ENCODE results near the gene DCC. TPM values are rescaled to one million over a fixed set of nuclear protein-coding genes. Genes with fewer than 3 reads are reported as not detected.

Gene DCC
- polyA plus RNA-seq, 1 of the 3 experiments (the other 2 are of a cell fraction), result 0.20 TPM

GRCh38 chr18:52875725-52876124 is 535.7 kb downstream of the DCC start:
- POLR2A ChIA-PET, result no interaction called here
- 23% methylated on average over 5 of the region's 5 CpGs for WGBS (ENCODE audit: low lambda C conversion rate)
- Histone ChIP-seq H3K27me3 (ENCODE audit: insufficient read depth) (no peaks in the 10 kb centered on the region), H3K4me1 (ENCODE audit: control insufficient read depth in 1 of 2, insufficient read depth in 2 of 2, low read depth in 1 of 2, low read length in 1 of 2) (no peaks in the 10 kb centered on the region; a peak in 1 of 4 replicates), H3K27ac (ENCODE audit: low read depth in 2 of 2, low read length in 1 of 2) (no peak overlapping the region), H4K20me1 (ENCODE audit: insufficient read depth) (no peaks in the 10 kb centered on the region), H3K9me3 (no peaks in the 10 kb centered on the region), H3K9ac (no peak overlapping the region), H3K79me2 (ENCODE audit: insufficient read depth) (no peaks in the 10 kb centered on the region), H3K9me2 (no peaks in the 10 kb centered on the region), H2AFZ (ENCODE audit: low read depth) (no peak overlapping the region), H3K36me3 (replicated peaks in 1 of 2; ENCODE audit: control insufficient read depth in 1 of 2, insufficient read depth in 2 of 2, low read length in 1 of 2) (no peaks in the 10 kb centered on the region), H3F3A (replicated peaks; ENCODE audit: insufficient read depth) (no peaks in the 10 kb centered on the region), H3K4me2 (no peak overlapping the region), H3K4me3 (ENCODE audit: low read depth in 2 of 2, low read length in 1 of 2) (no peak overlapping the region)
- no peak for DNase-seq
- CTCF ChIA-PET, result no interaction called here
- TF ChIP-seq NRF1 (IDR thresholded peaks at IDR 0.05; ENCODE audit: low read depth, low read length) (no peak), RCOR1 (IDR thresholded peaks at IDR 0.05; ENCODE audit: low read length) (no peak), POLR2AphosphoS5 (IDR thresholded peaks at IDR 0.05; ENCODE audit: low read depth, low read length) (no peak), GABPA (IDR thresholded peaks at IDR 0.05; ENCODE audit: low read depth) (no peak), TAF1 (IDR thresholded peaks at IDR 0.05; ENCODE audit: borderline replicate concordance, low read depth, low read length) (no peak), REST (IDR thresholded peaks at IDR 0.05; ENCODE audit: low read depth, low read length) (no peak), FOXJ3 (CRISPR knock-in tag; IDR thresholded peaks at IDR 0.05) (no peak), FOXM1 (IDR thresholded peaks at IDR 0.05; ENCODE audit: low read depth) (no peak), RAD21 (IDR thresholded peaks at IDR 0.05; ENCODE audit: low read length) (no peak), IRF3 (IDR thresholded peaks at IDR 0.05; ENCODE audit: low read depth, low read length) (no peak), SMC3 (IDR thresholded peaks at IDR 0.05; ENCODE audit: low read depth, low read length) (no peak), EP300 (IDR thresholded peaks at IDR 0.05; ENCODE audit: borderline replicate concordance in 1 of 2, low read depth in 1 of 2, low read length in 1 of 2) (no peak), CHD2 (IDR thresholded peaks at IDR 0.05; ENCODE audit: low read length, partially characterized antibody) (no peak), FOSL2 (IDR thresholded peaks at IDR 0.05; ENCODE audit: borderline replicate concordance, low read depth) (no peak)

- H2AFZ ChIP-seq (ENCODE audit: low read depth), result no peak overlapping the region
- H3K9ac ChIP-seq, result no peak overlapping the region
- no peak for DNase-seq
- H3K79me2 ChIP-seq (ENCODE audit: insufficient read depth), result no peaks in the 10 kb centered on the region
- no peak overlapping the region for H3K4me2 ChIP-seq
- ChIA-PET POLR2A (no interaction called here), CTCF (interaction anchor here (1.0 to 1.8 kb wide), 2 partner anchors 16 to 18 kb away, joined by 4 to 6 read pairs; no protein-coding TSS in a partner anchor)
- H4K20me1 ChIP-seq (ENCODE audit: insufficient read depth), result no peaks in the 10 kb centered on the region
- H3K36me3 ChIP-seq (replicated peaks in 1 of 2; ENCODE audit: control insufficient read depth in 1 of 2, insufficient read depth in 2 of 2, low read length in 1 of 2), result no peaks in the 10 kb centered on the region
- no peaks in the 10 kb centered on the region for H3F3A ChIP-seq (replicated peaks; ENCODE audit: insufficient read depth)
- no peaks in the 10 kb centered on the region for H3K27me3 ChIP-seq (ENCODE audit: insufficient read depth)
- peaks cover 3 to 9% of the 10 kb centered on the region in 2 experiments; a peak in 3 of 4 replicates for H3K4me1 ChIP-seq (ENCODE audit: control insufficient read depth in 1 of 2, insufficient read depth in 2 of 2, low read depth in 1 of 2, low read length in 1 of 2)
- no peak overlapping the region for H3K27ac ChIP-seq (ENCODE audit: low read depth in 2 of 2, low read length in 1 of 2)
- TF ChIP-seq FOSL2 (IDR thresholded peaks at IDR 0.05; ENCODE audit: borderline replicate concordance, low read depth) (no peak), CHD2 (IDR thresholded peaks at IDR 0.05; ENCODE audit: low read length, partially characterized antibody) (no peak), RFX5 (IDR thresholded peaks at IDR 0.05; ENCODE audit: low read length) (no peak), REST (IDR thresholded peaks at IDR 0.05; ENCODE audit: low read depth, low read length) (no peak), NFIC (IDR thresholded peaks at IDR 0.05; ENCODE audit: borderline replicate concordance) (no peak)
- no peaks in the 10 kb centered on the region for H3K9me2 ChIP-seq
- H3K9me3 ChIP-seq, result no peaks in the 10 kb centered on the region; the same call in 1 of the 2 replicates
- no peak overlapping the region for H3K4me3 ChIP-seq (ENCODE audit: low read depth in 2 of 2, low read length in 1 of 2)
Measured at GRCh38 chr18:52888014-52888413, 548.0 kb downstream of the DCC start.
